CD4-positive, alpha-beta T cell (primary cell): ENCODE data around the gene ZNF225. TPM values are rescaled to one million over a fixed set of nuclear protein-coding genes. Genes with fewer than 3 reads are reported as not detected.
"Not testable (repeated sequence)": the region's sequence is repeated elsewhere in the genome, so short reads cannot be mapped to it uniquely, and the experiment has no call there.

Source experiments
- ATAC-seq: fragments of 200-7000 bp; cut with Tn5 transposase; one replicate; pipeline ENCODE4 v1.10.0; 2022; ENCODE audit warnings: mild to moderate bottlenecking; ENCODE audit not compliant: poor library complexity
- CTCF ChIA-PET: fragments of 350-600 bp; sonication (Branson Sonifier 250); formaldehyde crosslinking; loops from one replicate; lab custom pipeline; 2021; ENCODE audit warnings: antibody characterized with exemption, inconsistent platforms; lab: Charles Lee
- POLR2A ChIA-PET: fragments of 350-600 bp; sonication (Branson Sonifier 250); formaldehyde crosslinking; loops from one replicate; lab custom pipeline; 2021; ENCODE audit warnings: antibody characterized with exemption, inconsistent platforms; lab: Charles Lee
- DNase-seq, 14 experiments: peaks; one replicate each; pipeline ENCODE4 v3.0.0-alpha.2; 2013 to 2020; ENCODE audit warnings: mixed read lengths in 2 of 14
- H3K27ac ChIP-seq, 2 donors: one replicate each; pipeline versions ENCODE4 v1.5.1 to v1.7.0; 2013; ENCODE audit warnings: low read length in 2 of 2, low read depth in 1 of 2, mild to moderate bottlenecking in 1 of 2
- H3K27me3 ChIP-seq, 2 experiments: 1 replicate in 1 of 2; 2 replicates in 1 of 2; pipeline versions ENCODE4 v1.6.1 to v1.7.0; 2013; ENCODE audit warnings: low read length in 2 of 2, control low read depth in 1 of 2, mild to moderate bottlenecking in 1 of 2, moderate library complexity in 1 of 2; ENCODE audit not compliant: insufficient read depth in 2 of 2, control insufficient read depth in 1 of 2
- H3K36me3 ChIP-seq: one replicate; pipeline ENCODE4 v1.6.1; 2013; ENCODE audit warnings: low read length, control low read depth; ENCODE audit not compliant: insufficient read depth
- H3K4me1 ChIP-seq: one replicate; pipeline ENCODE4 v1.6.1; 2013; ENCODE audit warnings: low read length, control low read depth; ENCODE audit not compliant: insufficient read depth
- H3K4me3 ChIP-seq: one replicate; pipeline ENCODE4 v1.5.1; 2013; ENCODE audit warnings: mild to moderate bottlenecking, low read length, moderate library complexity
- H3K9me3 ChIP-seq, 2 experiments: 1 replicate in 1 of 2; 2 replicates in 1 of 2; pipeline versions ENCODE4 v1.6.1 to v1.7.0; 2013; ENCODE audit warnings: low read length in 2 of 2, mild to moderate bottlenecking in 2 of 2, control low read depth in 1 of 2, moderate library complexity in 1 of 2; ENCODE audit not compliant: control insufficient read depth in 1 of 2, insufficient read depth in 1 of 2
- H3K27ac Mint-ChIP-seq: one replicate; pipeline ENCODE4 v1.8.0; 2020; ENCODE audit warnings: mixed read lengths
- H3K27me3 Mint-ChIP-seq: one replicate; pipeline ENCODE4 v1.8.0; 2021; ENCODE audit warnings: mixed read lengths
- H3K36me3 Mint-ChIP-seq: one replicate; pipeline ENCODE4 v1.8.0; 2021; ENCODE audit warnings: low read depth, mixed read lengths
- H3K4me1 Mint-ChIP-seq: one replicate; pipeline ENCODE4 v1.8.0; 2021; ENCODE audit warnings: low read depth, mixed read lengths
- H3K4me3 Mint-ChIP-seq: one replicate; pipeline ENCODE4 v1.8.0; 2020; ENCODE audit warnings: mild to moderate bottlenecking, mixed read lengths
- H3K9me3 Mint-ChIP-seq: one replicate; pipeline ENCODE4 v1.8.0; 2020; ENCODE audit warnings: mixed read lengths
- CTCF ChIP-seq: fragments of 200-600 bp; IDR thresholded peaks from one replicate; pipeline ENCODE4 v1.8.0; 2022; ENCODE audit warnings: antibody characterized with exemption, mild to moderate bottlenecking
- intact Hi-C, 2 experiments: fragments of 100-400 bp; cut with DNase I in 1 of 2; cut with micrococcal nuclease in 1 of 2; formaldehyde crosslinking; loops; one replicate each; pipeline versions ENCODE4 v1.15.1 to v1.9.0; 2023 to 2025; cut with DNase I, micrococcal nuclease
- total RNA-seq, 174 experiments: library from RNA in 2 of 174; stranded (reverse) in 2 of 174; gene quantifications; one replicate each; pipeline ENCODE4 v1.2.3 and lab custom pipeline; 2021 to 2026

The ZNF225 gene
- total RNA-seq, 2 experiments from 2014 or later, result 0.71 to 0.73 TPM

- ChIA-PET POLR2A (interaction anchor here (0.7 to 3.9 kb wide), 3 partner anchors 19 to 51 kb away, joined by 4 to 18 read pairs (median 8); partner anchors contain the start of genes ZNF226 and ZNF234), CTCF (interaction anchor here (2.2 kb wide), 1 partner anchor 19 kb away, joined by 8 read pairs; the partner anchor contains the start of gene ZNF224)
- intact Hi-C loops, result loop anchor here in 1 of 2 experiments (1.0 to 10.0 kb wide), 7 partner anchors 19 to 191 kb away; partner anchors contain the start of genes ZNF224, ZNF226, ZNF230 and ZNF234
- Histone ChIP-seq H3K4me3 (peak overlapping the region; percentile 75), H3K27ac (peak overlapping the region in 1 of 2 donors; percentile 29), H3K9me3 (peaks cover 10 to 27% of the 10 kb centered on the region in 2 experiments), H3K27me3 (no peaks in the 10 kb centered on the region), H3K36me3 (peaks cover 21% of the 10 kb centered on the region), H3K4me1 (peaks cover 17% of the 10 kb centered on the region)
- Mint-ChIP-seq H3K27ac (peak overlapping the region; percentile 57), H3K4me3 (peak overlapping the region; percentile 95), H3K36me3 (peaks cover 81% of the 10 kb centered on the region), H3K9me3 (peaks cover 14% of the 10 kb centered on the region), H3K4me1 (peaks cover 37% of the 10 kb centered on the region), H3K27me3 (no peaks in the 10 kb centered on the region)
- TF ChIP-seq CTCF, result no peak
- ATAC-seq, result peak; percentile 9
- peak in 1 of 14 experiments; percentile 9 for DNase-seq
Measured at GRCh38 chr19:44113784-44114390, 688 bp downstream of the ZNF225 start.

DNA sequence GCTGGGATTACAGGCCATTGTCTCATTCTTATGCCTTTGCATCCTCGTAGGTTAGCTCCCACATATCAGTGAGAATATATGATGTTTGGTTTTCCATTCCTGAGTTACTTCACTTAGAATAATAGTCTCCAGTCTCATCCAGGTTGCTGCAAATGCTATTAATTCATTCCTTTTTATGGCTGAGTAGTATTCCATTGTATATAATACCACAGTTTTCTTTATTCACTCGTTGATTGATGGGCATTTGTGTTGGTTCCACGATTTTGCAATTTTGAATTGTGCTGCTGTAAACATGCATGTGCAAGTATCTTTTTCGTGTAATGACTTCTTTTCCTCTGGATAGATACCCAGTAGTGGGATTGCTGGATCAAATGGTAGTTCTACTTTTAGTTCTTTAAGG lies 8.0 kb downstream of the ZNF225 start:
- Mint-ChIP-seq H3K9me3 (peaks cover 25% of the 10 kb centered on the region), H3K36me3 (peaks cover 95% of the 10 kb centered on the region)
- POLR2A ChIA-PET, H3K27me3 ChIP-seq, ATAC-seq, DNase-seq, intact Hi-C loops, H3K4me3 ChIP-seq, CTCF ChIA-PET, H3K27ac ChIP-seq, H3K27ac Mint-ChIP-seq, H3K4me1 Mint-ChIP-seq, H3K4me3 Mint-ChIP-seq, H3K4me1 ChIP-seq, H3K27me3 Mint-ChIP-seq: not testable (repeated sequence)
- peaks cover 6 to 24% of the 10 kb centered on the region in 2 experiments for H3K9me3 ChIP-seq
- H3K36me3 ChIP-seq, result peaks cover 56% of the 10 kb centered on the region

- Histone ChIP-seq H3K9me3 (peaks cover 20 to 68% of the 10 kb centered on the region in 2 experiments), H3K27ac (no peak overlapping the region), H3K27me3 (no peaks in the 10 kb centered on the region), H3K36me3 (peaks cover 37% of the 10 kb centered on the region), H3K4me3 (no peak overlapping the region), H3K4me1 (no peaks in the 10 kb centered on the region)
- no peak for DNase-seq
- no peak for TF ChIP-seq CTCF
- no peak overlapping the region for H3K27ac Mint-ChIP-seq
- no peak overlapping the region for H3K4me3 Mint-ChIP-seq
- H3K9me3 Mint-ChIP-seq, result peaks cover 6% of the 10 kb centered on the region
- CTCF ChIA-PET, result no interaction called here
- ATAC-seq, result no peak
- intact Hi-C loops, result no loop called here
- H3K36me3 Mint-ChIP-seq, result peaks cover 6% of the 10 kb centered on the region
- POLR2A ChIA-PET, result no interaction called here
- H3K4me1 Mint-ChIP-seq, result no peaks in the 10 kb centered on the region
- H3K27me3 Mint-ChIP-seq, result no peaks in the 10 kb centered on the region
Measured at GRCh38 chr19:44131955-44132354, 18.8 kb downstream of the ZNF225 start.
